Sigmoid colon (tissue), 4 donors: ENCODE measurements around the gene APRT.

ENCODE experiments used
- POLR2AphosphoS5 ChIP-seq, 4 donors: sonication (generic); formaldehyde crosslinking; IDR thresholded peaks; one replicate each; pipeline ENCODE4 v1.6.1; 2017; ENCODE audit warnings: antibody characterized with exemption in 4 of 4
- TF ChIP-seq, protein P1 (sequence below), 4 experiments: fragments of 450-650 bp in 3 of 4; fragments of 200-600 bp in 1 of 4; IDR thresholded peaks; one replicate each; pipeline ENCODE4 v1.5.1; 2016 to 2019; ENCODE audit warnings: antibody characterized with exemption in 4 of 4, mild to moderate bottlenecking in 3 of 4, moderate library complexity in 2 of 4

DNA sequence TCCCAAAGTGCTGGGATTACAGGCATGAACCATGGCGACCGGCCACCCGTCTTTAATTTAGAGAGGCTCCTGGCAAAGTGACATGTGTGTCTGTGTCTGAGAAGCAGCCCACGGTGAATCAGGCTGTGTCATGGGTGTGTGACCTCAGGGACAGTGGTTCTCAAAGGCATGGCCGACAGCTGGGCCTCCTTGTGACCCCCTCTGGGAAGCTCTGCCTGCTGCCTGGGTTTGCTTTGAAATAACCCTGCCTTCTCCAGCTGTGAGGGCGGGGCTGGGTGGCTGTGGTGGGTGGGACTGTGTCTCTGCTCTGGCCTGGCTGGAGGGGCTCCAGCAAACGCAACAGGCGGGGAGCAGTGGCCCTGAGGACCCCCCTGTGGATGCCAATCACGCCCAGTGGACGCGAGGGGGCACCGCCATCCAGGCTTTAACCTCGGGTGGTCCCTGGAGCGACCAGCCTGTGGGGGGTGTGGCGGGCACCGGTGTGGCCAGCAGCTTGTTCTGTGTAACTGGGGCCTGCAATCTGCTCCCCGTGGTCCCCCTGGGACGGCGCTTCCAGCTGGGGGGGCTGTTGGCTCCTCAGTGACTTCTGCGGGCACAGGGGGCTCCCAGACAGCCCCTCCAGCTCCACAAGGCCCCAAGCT lies 8.8 kb upstream of the APRT start:
- TF ChIP-seq POLR2AphosphoS5 (IDR thresholded peaks at IDR 0.05), result no peak
- TF ChIP-seq, protein P1, sequence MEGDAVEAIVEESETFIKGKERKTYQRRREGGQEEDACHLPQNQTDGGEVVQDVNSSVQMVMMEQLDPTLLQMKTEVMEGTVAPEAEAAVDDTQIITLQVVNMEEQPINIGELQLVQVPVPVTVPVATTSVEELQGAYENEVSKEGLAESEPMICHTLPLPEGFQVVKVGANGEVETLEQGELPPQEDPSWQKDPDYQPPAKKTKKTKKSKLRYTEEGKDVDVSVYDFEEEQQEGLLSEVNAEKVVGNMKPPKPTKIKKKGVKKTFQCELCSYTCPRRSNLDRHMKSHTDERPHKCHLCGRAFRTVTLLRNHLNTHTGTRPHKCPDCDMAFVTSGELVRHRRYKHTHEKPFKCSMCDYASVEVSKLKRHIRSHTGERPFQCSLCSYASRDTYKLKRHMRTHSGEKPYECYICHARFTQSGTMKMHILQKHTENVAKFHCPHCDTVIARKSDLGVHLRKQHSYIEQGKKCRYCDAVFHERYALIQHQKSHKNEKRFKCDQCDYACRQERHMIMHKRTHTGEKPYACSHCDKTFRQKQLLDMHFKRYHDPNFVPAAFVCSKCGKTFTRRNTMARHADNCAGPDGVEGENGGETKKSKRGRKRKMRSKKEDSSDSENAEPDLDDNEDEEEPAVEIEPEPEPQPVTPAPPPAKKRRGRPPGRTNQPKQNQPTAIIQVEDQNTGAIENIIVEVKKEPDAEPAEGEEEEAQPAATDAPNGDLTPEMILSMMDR (IDR thresholded peaks at IDR 0.05), result no peak
